ENCODE measurements around the gene WFDC1.

The WFDC1 gene

GRCh38 chr16:84303516-84303915 lies 8.8 kb downstream of the WFDC1 start:
- DNase-seq = no peak

- DNase-seq = no peak
Measured at GRCh38 chr16:84306564-84306963, 11.9 kb downstream of the WFDC1 start.

- no peak for DNase-seq
Measured at GRCh38 chr16:84307209-84307954, 12.7 kb downstream of the WFDC1 start.

- peak; percentile 24 for DNase-seq
Measured at GRCh38 chr16:84308120-84308519, 13.4 kb downstream of the WFDC1 start.

- no peak for DNase-seq
Measured at GRCh38 chr16:84310642-84311041, 16.0 kb downstream of the WFDC1 start.

GRCh38 chr16:84312783-84313382 lies 18.2 kb downstream of the WFDC1 start:
- no peak for DNase-seq

- DNase-seq = no peak
Measured at GRCh38 chr16:84313921-84314320, 19.2 kb downstream of the WFDC1 start.

- no peak for DNase-seq
Measured at GRCh38 chr16:84314373-84314772, 19.7 kb downstream of the WFDC1 start.

- DNase-seq = no peak
Measured at GRCh38 chr16:84314814-84315213, 20.1 kb downstream of the WFDC1 start.

- no peak for DNase-seq
Measured at GRCh38 chr16:84315422-84315821, 20.7 kb downstream of the WFDC1 start.

GRCh38 chr16:84318091-84318975 lies 23.7 kb downstream of the WFDC1 start:
- no peak for DNase-seq

- DNase-seq = no peak
Measured at GRCh38 chr16:84319146-84319760, 24.6 kb downstream of the WFDC1 start.

- DNase-seq = no peak
Measured at GRCh38 chr16:84320511-84320910, 25.8 kb downstream of the WFDC1 start.

- DNase-seq = no peak
Measured at GRCh38 chr16:84321932-84322331, 27.3 kb downstream of the WFDC1 start.

GRCh38 chr16:84322749-84323148 lies 28.1 kb downstream of the WFDC1 start:
- DNase-seq = no peak

GRCh38 chr16:84323606-84324005 lies 28.9 kb downstream of the WFDC1 start:
- DNase-seq = no peak

- DNase-seq = no peak
Measured at GRCh38 chr16:84324434-84325262, 30.0 kb downstream of the WFDC1 start.

GRCh38 chr16:84326545-84326944 lies 31.9 kb downstream of the WFDC1 start:
- DNase-seq = no peak

- no peak for DNase-seq
Measured at GRCh38 chr16:84327926-84328505, 33.3 kb downstream of the WFDC1 start.

GRCh38 chr16:84329016-84329415 lies 34.3 kb downstream of the WFDC1 start:
- no peak for DNase-seq

- no peak for DNase-seq
Measured at GRCh38 chr16:84329843-84330684, 35.4 kb downstream of the WFDC1 start.

Measured in fibroblast of skin of right quadriceps (primary cell).